D341Med (cell line): ENCODE measurements around the gene LMX1B.

ENCODE experiments used
- DNase-seq: peaks from one replicate; pipeline ENCODE4 v3.0.0; 2012; ENCODE audit warnings: low spot score

LMX1B gene

GRCh38 chr9:126604059-126605055 is 9.4 kb upstream of the LMX1B start:
- no peak for DNase-seq

GRCh38 chr9:126605792-126606482 is 7.8 kb upstream of the LMX1B start:
- DNase-seq: no peak

- no peak for DNase-seq
Observed at GRCh38 chr9:126606483-126606870, 7.3 kb upstream of the LMX1B start.

- DNase-seq: no peak
Observed at GRCh38 chr9:126607086-126607485, 6.6 kb upstream of the LMX1B start.

- no peak for DNase-seq
Observed at GRCh38 chr9:126607731-126608130, 6.0 kb upstream of the LMX1B start.

- DNase-seq: no peak
Observed at GRCh38 chr9:126608551-126608950, 5.2 kb upstream of the LMX1B start.

GRCh38 chr9:126609191-126609590 is 4.5 kb upstream of the LMX1B start:
- no peak for DNase-seq

GRCh38 chr9:126609711-126610388 is 3.9 kb upstream of the LMX1B start:
- DNase-seq: no peak

GRCh38 chr9:126611193-126611591 is 2.5 kb upstream of the LMX1B start:
- no peak for DNase-seq

GRCh38 chr9:126611592-126612325 is 2.0 kb upstream of the LMX1B start:
- peak; percentile 94 for DNase-seq

GRCh38 chr9:126612326-126612812 is 1.4 kb upstream of the LMX1B start:
- no peak for DNase-seq

- no peak for DNase-seq
Observed at GRCh38 chr9:126612813-126613641, 701 bp upstream of the LMX1B start.

- peak; percentile 67 for DNase-seq
Observed at GRCh38 chr9:126614088-126614454, 343 bp downstream of the LMX1B start.

- no peak for DNase-seq
Observed at GRCh38 chr9:126614455-126615244, 922 bp downstream of the LMX1B start.

- DNase-seq: no peak
Observed at GRCh38 chr9:126615245-126615790, 1.6 kb downstream of the LMX1B start.

GRCh38 chr9:126615791-126616447 is 2.2 kb downstream of the LMX1B start:
- no peak for DNase-seq

GRCh38 chr9:126616521-126616976 is 2.8 kb downstream of the LMX1B start:
- no peak for DNase-seq

- no peak for DNase-seq
Observed at GRCh38 chr9:126617003-126617822, 3.5 kb downstream of the LMX1B start.
